ENCODE measurements around the gene ST6GALNAC6.
A peak's percentile ranks its signal among the peaks of the same experiment; 100 is the strongest.
"Not testable (repeated sequence)": the region's sequence is repeated elsewhere in the genome, so short reads cannot be mapped to it uniquely, and the experiment has no call there.

The ST6GALNAC6 gene

DNA sequence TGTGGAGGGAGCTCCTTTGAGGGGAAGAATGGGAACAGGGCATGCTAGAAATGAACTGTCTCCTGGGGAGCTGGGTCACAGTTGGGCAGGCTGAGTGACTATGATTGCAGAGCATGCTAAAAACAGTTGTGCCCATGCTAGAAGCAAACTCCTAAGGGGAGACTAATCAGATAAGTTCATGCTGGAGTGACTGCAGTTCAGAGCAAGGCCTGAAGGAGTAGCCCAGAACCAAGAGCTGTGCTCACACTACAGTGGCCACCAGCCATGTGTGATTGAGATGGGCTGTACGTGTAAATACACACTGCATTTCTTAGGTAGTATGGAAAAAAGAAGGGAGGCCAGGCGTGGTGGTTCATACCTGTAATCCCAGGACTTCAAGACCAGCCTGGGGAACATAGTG is 11.6 kb downstream of the ST6GALNAC6 start:
- DNase-seq = no peak

DNA sequence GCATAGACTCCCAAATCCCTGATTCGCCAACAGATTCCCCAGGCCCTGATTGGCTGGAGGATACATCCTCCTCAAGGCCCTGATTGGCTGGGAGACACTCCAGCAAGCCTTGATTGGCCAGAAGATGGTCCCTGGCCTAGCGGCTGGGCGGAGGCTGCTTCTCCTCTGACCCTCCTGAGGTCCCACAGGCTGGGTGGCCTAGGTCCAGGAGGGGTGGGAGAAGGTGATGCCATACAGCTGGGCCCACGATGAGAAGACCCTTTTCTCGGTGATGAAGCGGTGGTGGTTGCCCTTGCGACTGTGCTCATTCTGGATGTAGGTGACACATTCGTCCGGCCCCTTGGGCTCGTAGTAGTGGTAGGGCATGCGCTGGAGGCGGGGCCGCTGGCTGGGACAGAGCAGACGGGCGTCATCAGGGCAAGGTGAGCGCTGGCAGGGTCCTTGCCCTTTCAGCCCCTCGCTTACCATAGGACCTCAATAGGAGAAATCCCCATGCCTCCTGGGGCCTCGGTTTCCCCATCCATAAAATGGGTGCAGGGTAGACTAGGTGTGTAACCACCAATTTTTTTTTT is 12.9 kb downstream of the ST6GALNAC6 start:
- no peak for DNase-seq

DNA sequence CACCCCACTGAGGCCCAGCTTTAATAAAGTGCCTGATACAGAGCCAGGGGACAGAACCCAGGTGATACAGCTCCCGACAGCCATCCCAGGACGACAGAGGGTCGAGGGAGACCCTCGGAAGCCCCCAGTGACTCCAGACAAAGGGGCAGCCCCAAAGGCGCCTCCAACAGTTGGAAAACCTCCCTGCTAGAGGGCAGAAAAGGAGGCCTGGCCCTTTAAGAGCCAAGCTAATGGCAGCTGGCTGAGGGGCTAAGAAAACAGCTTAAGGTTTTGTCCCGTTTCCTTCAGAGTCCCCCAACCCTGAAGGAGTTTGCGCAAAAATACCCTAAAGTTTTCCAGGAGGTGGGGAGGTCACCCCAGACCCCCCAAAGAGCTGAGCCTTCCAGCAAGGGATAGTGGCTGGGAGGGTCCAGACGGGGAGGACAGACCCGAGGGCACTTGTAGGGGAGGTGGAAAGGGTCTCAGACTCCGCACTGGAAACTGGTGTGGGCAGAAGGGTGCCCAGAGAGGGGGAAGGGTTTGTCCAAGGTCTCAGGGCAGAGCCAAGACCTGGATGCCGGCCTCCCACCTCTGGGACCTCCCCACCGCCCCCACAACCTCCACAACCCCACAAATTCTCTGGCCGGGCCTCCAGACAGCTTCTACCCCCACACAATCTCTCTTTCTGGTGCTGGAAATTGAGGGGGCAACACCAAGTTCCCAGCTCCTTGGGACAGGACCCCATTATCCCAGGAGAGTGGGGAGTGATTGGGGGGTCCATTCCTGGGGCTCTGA is 13.7 kb downstream of the ST6GALNAC6 start:
- DNase-seq = no peak

DNA sequence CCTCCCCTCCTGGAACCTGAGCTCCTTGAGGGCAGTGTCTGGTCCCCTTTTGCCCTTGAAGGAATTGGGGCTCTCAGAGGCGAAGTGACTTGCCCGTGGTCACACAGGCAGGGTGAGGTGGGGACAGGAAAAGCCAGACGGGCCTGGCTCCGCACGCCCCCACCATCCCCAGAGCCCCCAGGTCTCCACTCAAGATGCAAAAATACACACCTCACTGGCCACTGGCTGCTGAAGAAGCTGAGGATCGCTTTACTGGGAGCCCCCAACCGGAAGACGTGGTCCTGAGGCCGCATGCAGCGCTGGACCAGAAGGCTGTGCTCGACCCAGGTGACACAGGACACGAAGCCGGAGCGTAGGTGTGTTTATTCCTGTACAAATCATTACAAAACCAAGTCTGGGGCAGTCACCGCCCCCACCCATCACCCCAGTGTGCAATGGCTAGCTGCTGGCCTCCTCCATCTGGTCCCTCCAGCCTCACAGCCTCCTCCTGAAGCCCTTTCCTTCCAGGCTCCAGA is 14.4 kb downstream of the ST6GALNAC6 start:
- no peak for DNase-seq

DNA sequence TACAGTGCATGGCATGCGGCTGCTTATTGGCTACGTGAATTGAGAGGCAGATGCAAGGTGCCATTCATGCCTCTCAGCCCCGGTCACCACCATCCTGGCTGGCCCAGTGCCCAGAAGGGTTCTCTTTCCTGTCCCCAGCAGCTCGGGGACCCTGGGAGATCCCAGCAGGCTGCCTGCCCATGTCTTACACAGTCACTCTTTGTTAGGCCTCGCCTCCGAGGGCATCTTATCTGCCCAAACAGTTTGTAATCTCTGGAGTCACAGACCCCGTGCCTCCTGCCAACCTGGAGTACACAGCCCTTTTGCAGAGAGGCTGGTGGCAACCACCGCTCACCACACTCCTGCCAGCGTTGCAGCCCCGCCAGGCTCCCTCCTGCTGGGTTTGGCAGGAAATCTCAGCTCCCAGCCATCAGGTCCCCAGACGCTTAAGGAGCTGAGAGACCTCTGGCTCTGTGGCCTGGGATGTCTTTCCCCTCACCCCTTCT is 14.9 kb downstream of the ST6GALNAC6 start:
- DNase-seq = no peak

DNA sequence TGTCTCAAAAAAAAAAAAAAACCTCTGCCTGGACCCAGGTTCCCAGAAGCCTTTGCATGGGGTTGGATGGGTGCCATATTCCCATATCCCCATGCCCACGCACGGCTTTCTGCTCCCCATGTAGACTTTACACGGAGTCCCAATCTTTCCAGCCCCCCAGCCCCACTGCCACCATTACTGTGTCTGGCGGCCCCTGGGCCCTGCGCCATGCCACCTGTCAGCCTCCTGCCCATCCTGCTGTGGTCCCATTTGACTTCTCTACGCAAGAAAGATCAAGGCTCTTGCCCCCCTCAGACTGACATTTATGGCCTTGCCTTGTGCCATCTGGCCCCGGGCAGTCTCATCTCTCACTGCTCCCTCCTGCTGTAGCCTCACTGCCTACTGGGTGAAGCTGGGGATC is 15.4 kb downstream of the ST6GALNAC6 start:
- DNase-seq = no peak

DNA sequence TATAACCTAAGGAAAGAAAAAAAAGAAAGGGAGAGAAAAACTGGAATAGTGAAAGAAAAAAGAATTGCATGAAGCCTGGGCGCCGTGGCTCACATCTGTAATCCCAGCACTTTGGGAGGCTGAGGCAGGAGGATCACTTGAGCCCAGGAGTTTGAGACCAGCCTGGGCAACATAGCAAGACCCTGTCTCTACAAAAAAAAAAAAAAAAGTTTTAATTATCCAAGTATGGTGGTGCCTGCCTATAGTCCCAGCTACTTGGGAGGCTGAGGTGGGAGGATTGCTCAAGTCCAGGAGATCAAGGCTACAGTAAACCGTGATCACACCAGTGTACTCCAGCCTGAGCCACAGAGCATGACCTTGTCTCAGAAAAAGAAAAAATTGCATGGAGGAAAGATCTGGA is 17.7 kb downstream of the ST6GALNAC6 start:
- DNase-seq = not testable (repeated sequence)

DNA sequence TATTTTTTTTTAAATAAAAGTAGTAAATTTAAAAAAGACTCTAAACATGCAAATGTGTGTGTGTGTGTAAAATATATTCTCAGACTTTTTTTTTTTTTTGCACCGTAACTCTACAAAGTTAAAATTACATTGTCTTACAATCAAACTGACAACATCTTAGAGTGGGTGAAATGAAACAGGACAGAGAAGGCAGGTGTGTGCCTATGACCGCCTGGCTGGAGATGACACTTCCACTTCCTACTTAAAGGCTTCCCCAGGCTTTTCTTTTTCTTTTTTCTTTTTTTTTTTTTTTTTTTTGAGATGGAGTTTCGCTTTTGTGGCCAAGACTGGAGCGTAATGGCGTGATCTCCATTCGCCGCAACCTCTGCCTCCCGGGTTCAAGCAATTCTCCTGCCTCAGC is 19.3 kb downstream of the ST6GALNAC6 start:
- DNase-seq = no peak

DNA sequence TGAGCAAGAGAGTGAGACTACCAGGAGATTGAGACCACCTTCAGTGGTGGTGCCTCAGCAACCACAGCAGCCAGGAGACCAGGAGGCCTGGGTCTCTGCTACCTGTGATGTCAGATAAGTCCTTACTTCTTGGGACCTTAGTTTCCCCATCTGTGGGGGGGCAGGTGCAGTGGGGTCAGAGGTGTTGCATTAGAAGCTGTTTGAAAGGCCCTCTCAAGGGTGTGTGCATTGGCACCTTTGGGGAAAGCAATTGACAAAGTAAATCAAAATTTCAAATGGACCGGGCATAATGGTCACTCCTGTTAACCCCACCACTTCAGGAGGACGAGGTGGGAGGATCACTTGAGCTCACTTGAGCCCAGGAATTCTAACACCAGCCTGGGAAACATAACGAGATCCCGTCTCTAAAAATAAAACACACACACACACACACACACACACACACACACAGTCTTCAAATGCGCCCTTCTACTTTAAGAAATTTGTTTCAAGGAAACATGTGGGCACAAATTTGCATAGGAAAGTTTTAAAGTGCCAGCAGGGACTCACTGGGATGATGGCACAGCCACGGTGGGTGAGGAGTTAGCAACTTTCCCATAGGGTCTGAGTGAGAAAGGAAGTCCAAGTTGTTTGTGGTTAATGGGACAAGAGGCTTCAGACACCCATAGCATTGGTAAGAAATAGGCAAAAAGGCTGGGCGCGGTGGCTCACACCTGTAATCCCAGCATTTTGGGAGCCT is 20.6 kb downstream of the ST6GALNAC6 start:
- peak; percentile 46 to 74 for DNase-seq

DNA sequence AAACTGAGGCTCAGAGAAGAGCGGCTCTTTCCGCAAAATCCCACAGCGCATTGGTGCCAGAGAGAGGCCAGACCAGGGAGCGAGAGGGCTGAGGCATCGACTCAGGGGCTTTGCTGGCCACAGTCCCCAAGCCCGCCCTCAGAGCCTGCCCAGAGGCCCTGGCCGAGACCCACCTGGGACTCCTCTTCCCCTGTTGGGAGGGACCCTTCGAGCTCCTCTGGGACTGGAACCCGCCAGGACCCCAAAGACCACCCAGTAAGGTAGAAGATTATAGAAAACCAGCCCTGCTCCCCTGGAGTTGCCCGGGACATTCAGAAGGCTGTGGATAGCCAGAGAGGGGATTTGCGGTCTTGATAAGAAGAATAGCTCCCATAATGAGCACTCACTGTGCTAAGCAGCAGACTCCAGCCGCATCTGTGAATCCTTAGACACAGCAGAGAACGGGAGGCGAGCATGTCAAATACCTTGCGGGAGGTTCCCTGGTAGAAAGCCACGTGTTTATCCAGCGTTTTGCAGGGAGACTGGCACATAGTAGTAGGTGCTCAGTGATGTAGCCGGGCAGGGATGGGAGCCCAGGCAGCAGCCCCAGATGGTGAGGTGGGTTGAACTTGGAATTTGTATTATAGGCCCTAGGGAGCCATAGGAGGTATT is 21.3 kb downstream of the ST6GALNAC6 start:
- DNase-seq = no peak

DNA sequence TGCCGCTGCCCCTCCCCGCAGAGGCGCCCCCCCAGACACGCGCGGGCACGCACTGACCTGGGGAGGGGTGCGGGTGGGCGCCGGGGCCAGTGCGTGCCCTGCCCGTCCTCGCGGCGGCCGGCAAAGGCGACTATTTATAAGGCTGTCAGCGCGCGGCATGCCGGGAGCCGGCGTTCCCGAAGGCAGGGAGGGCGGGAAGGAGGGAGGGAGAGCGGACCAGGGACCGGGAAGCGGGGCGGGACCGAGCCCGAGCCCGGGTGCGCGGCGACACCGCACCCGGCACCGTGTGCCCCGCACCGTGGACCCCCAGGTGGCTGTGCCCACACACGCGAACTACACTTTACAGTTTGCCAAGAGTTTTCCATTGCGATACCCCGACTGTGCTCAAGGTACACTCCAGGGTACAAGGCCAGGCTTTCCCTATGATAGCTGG is 21.8 kb downstream of the ST6GALNAC6 start, which contains the start of gene AK1:
Gene AK1, minus strand, starts transcription at position 110 of the 433 bp plus-strand sequence. CDS start 3,058 bp downstream, outside the sequence.
- DNase-seq = no peak

DNA sequence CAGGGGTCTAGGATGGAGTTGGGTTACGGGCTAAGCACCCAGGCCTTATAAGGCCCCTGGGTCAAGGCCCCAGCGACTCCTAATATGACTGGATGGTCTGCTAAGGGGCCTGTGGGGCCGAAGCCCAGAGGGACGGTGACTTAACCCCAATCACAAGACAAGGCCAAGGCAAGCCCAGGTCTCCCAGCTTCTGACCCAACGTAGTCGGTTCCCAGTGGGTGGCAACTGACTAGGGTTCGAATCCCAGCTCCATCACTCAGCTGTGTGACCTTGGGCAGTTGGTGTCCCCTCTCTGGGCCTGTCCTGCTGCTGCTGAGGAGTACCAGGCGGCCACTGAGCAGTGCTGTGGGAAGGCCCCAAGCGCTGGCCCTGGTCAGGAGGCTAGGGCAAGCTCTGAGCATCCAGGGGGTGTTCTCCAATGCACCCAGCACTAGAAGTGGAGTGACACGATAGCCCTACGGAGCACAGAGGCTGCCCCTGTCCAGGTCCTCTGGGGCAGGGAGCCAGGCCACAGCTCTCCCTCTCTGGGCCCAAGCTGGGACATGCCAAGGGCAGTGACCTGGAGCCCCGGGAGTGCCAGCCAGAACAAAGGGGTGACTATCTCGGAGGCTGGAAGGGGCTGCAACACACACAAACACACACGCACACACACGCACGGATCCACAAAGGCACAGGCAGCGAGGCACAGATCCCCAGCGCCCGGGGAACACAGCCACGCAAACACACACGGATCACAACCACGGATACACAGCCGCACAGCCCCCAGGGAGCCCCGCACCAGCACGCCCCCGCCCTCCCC is 22.4 kb downstream of the ST6GALNAC6 start:
- no peak for DNase-seq

DNA sequence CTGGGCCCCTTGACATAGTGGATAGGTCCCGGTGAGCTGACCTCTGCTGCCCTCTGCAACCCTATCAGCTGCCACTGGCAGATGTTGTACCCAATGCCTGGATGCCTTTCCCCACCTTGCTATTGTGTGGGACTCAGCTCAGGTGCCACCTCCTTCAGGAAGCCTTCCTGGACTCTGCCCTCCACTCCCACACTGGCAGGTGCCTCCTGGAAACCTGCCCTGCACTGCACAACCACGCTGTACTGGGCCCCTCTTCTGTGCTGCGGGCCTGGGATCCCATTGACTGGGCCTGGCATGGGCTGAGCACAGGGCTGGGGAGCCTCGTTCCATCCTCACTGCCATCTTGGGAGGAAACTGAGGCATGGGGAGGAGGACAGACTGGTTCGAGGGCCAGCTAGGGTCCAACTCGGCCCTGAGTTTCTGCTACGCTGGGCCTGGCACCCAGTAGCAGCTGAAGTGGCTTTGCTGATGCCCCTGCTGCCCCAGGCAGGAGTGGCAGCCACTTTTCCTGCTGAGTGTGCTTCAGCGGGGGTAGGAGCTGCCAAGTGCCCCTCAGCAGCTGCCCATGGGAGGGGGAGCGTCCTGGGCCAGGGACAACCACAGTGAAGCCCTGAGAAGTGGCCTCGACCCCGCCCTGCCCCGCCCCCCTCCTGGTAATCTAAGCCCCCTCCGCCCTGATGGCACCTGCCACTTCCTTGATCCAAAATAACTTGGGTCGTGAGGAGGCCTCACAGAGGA is 23.2 kb downstream of the ST6GALNAC6 start:
- no peak for DNase-seq

DNA sequence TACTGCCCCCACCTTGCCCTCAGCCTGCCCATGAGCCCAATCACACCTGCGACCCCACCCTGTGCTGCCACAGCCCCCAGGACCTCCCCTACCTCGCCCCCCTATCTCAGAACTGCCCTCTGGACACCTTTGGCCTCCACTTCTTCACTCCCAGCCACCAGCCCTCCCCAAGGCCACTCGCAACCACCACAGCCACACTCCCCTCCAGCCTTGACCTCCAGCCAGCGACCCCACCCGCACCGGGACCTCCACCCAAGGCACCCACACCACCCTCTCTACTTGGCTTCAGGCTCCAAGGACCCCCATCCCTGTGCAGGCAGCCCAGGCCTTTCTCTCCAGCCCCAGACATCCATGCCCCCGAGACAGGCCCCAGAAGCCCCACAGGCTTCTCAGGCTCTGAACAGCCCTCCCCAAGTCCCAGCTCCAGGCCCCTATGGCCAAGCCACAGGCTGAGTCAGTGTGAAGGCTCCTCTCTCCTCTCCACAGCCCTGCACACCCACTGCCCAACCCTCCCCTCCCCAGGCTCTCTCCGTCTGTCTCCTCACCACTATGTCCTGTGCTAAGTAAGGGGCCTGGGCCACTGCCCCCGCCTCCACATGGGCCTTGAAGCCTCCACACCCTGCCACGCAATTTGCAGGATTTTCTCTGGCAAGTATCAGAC is 24.0 kb downstream of the ST6GALNAC6 start:
- no peak for DNase-seq

DNA sequence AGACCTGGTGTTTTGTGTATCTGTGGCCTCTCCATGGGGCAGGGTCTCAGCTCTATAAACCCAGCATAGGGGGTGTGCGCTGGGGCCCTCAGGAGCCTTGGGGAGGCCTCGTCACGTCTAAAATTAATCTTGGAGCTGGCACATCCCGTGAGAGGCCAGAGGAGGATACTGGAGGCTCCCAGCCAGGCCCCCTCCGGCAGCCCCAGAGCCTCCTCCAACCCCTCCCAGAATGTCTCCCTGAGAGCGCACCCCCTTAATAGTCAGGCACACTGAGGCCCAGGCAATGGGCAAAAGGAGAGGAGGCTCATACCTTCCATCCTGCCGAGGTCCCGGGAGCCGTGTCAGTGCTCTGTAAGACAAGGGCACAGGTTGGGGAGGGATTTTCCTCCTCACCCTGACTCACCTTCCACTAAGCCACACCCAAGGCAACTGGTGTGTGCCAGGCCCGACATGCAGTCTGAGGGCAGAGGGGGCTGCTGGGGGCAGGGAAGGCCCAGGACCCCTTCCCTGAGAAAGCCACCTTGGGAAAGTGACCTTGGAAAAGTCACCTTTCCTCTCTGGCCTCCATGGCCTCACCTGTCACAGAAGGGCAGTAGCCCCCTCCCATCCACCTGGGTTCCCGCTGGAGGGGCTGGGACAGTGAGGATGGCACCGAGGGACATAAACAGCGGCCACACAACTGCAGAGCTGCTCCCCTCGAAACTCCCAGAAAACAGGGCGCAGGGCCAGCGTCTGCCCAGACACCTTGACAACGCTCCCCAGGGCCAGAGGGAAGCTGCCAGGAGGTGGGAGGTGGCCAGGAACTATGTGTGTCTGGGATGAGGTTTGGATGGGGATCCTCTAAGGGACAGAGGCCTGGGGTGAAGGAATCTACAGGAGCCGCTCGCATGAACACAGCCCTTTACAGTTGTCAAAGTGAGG is 24.8 kb downstream of the ST6GALNAC6 start:
- no peak for DNase-seq

DNA sequence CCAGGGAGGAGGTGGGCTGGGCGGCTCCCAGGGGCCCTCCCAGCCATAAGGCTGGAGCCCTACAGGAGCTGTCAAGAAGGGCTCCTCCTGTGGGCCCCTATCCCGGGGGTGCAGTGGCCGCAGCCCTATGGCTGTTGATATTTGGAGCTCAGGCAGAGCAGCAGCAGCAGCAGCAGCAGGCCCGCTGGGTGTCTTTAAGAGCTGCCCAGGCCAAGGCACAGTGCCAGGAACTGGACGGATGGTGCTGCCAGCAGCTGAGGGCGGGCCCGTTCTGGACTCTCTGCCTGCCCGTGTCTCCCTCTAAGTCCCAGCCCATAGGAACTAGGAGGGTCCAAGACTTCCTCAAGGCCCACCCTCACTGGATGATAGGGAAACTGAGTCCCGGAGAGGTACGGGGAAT is 25.5 kb downstream of the ST6GALNAC6 start:
- no peak for DNase-seq

DNA sequence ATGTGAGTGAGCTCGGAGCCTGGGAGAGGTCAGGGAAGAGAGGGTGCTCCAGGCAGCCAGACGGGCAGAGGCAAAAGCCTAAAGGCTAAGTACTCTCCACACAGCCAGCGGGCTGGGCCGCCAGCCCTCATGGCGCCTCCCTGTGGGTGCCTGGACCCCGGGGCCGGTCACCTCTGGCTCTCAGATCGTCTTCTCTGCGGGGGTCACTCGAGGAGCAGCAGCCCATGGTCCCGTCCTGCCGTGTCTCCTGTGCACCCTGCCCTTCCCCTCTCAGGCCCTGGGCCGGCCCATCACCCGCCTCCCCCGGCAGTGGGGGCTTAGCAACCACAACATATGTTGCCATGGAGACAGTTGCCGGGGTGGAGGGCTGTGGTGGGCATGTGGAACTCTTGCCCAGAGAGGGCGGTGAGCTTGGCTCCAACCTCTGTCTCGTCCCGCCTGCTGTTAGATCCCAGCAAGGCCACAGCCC is 26.1 kb downstream of the ST6GALNAC6 start:
- DNase-seq = no peak

DNA sequence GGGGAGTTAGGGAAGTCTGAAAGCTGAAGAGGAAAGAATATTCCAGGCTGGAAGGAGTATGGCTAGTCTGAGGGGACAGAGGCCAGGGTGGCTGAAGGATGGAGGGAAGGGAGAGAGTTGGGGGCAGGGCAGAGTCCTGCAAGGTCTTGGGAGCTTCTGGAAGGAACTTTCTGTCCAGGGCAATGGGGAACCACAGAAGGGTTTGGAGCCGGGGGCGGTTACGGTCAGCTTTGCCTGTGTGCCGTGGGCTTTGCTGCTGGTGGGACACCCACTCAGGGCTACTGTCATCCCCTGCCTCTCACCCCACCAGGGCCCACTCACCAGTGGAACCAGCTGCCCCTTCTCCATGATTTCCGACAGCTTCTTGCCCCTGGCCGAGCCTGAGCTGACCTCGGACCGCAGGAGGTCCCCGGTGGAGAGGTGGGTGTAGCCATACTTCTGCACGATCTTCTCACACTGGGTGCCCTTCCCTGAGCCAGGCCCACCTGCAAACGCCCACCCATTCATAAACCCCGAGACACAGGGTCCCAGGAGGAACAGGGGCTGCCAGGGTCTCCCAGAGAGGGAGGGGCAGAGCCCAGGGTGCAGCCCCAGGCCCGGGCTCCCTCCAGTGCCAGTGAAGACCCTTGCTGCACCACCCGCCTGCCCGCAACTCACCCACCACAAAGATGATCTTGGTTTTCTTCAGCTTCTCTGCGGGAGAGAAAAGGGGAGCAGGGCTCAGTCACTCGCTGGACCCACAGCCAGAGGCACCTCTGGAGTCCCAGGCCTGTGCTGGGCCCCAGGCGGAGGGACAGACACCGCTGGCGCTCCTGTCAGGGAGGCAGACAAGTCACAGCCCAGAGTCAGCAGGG is 26.8 kb downstream of the ST6GALNAC6 start:
- no peak for DNase-seq
